Karpas-422 (cell line): ENCODE data around the gene MLPH. TPM values are rescaled to one million over a fixed set of nuclear protein-coding genes. Genes with fewer than 3 reads are reported as not detected.

Experiments used
- DNase-seq: peaks from one replicate; pipeline ENCODE4 v3.0.0-alpha.2; 2015
- H2AFZ ChIP-seq: fragments of 200-600 bp; sonication (generic); 2 replicates; pipeline ENCODE4 v1.6.1; 2014; ENCODE audit warnings: antibody characterized with exemption, low read length, mixed read lengths
- H3K27ac ChIP-seq: fragments of 200-600 bp; sonication (generic); 2 replicates; pipeline ENCODE4 v1.5.1; 2014; ENCODE audit warnings: mild to moderate bottlenecking, low read length, moderate library complexity
- H3K27me3 ChIP-seq: fragments of 200-600 bp; sonication (generic); 2 replicates; pipeline ENCODE4 v1.6.1; 2014; ENCODE audit warnings: low read length, mixed read lengths
- H3K36me3 ChIP-seq: fragments of 200-600 bp; sonication (generic); 2 replicates; pipeline ENCODE4 v1.6.1; 2014; ENCODE audit warnings: low read length, mixed read lengths; ENCODE audit not compliant: insufficient read depth
- H3K4me1 ChIP-seq: fragments of 200-600 bp; sonication (generic); 2 replicates; pipeline ENCODE4 v1.6.1; 2014; ENCODE audit warnings: mild to moderate bottlenecking, low read length, mixed read lengths
- H3K4me2 ChIP-seq: fragments of 200-600 bp; sonication (generic); 2 replicates; pipeline ENCODE4 v1.6.1; 2014; ENCODE audit warnings: low read length, low read depth, mild to moderate bottlenecking; ENCODE audit not compliant: poor library complexity, severe bottlenecking
- H3K4me3 ChIP-seq: fragments of 200-600 bp; sonication (generic); 2 replicates; pipeline ENCODE4 v1.5.1; 2014; ENCODE audit warnings: mild to moderate bottlenecking, antibody characterized with exemption, low read length, mixed read lengths
- H3K79me2 ChIP-seq: fragments of 200-600 bp; sonication (generic); 2 replicates; pipeline ENCODE4 v1.6.1; 2014; ENCODE audit warnings: mild to moderate bottlenecking, low read length, mixed read lengths
- H3K9ac ChIP-seq: fragments of 200-600 bp; sonication (generic); 2 replicates; pipeline ENCODE4 v1.6.0; 2014; ENCODE audit warnings: low read length
- H3K9me2 ChIP-seq: fragments of 200-600 bp; sonication (generic), shearing (Covaris generic); replicated peaks from 2 replicates; pipeline ENCODE4 v1.6.0; 2014; ENCODE audit warnings: mild to moderate bottlenecking, low read length, moderate library complexity; ENCODE audit not compliant: insufficient read depth
- H3K9me3 ChIP-seq: fragments of 300-700, 200-600 bp; sonication (generic); 2 replicates; pipeline ENCODE4 v1.6.1; 2014; ENCODE audit warnings: low read length, mixed read lengths
- H4K20me1 ChIP-seq: fragments of 200-600 bp; sonication (generic); 2 replicates; pipeline ENCODE4 v1.6.1; 2014; ENCODE audit warnings: mild to moderate bottlenecking, antibody characterized with exemption, low read length, low read depth; ENCODE audit not compliant: insufficient read depth
- total RNA-seq: library from RNA; depleted of rRNA; stranded (reverse); fragments of >200 nt; shearing (Covaris generic); gene quantifications from 2 replicates; pipeline ENCODE4 v1.2.3, GENCODE V29; 2014; ENCODE audit warnings: low replicate concordance; rRNA removed

Gene MLPH
- not detected in 2 replicates for total RNA-seq

GRCh38 chr2:237486819-237487448, at the start of gene MLPH:
MLPH (plus strand) TSS chr2:237487251; CDS start chr2:237493427, 6,176 bp downstream.
- no peaks in the 10 kb centered on the region for H3K36me3 ChIP-seq
- H3K27ac ChIP-seq, result no peak within 1 kb of the TSS
- H2AFZ ChIP-seq, result no peak within 1 kb of the TSS
- H3K9me3 ChIP-seq, result peaks cover 10% of the 10 kb centered on the region; the same call in 1 of the 2 replicates
- no peak for DNase-seq
- H3K4me1 ChIP-seq, result no peaks in the 10 kb centered on the region
- H3K9ac ChIP-seq, result no peak within 1 kb of the TSS
- H3K9me2 ChIP-seq, result no peaks in the 10 kb centered on the region
- no peaks in the 10 kb centered on the region for H4K20me1 ChIP-seq
- no peaks in the 10 kb centered on the region for H3K27me3 ChIP-seq
- H3K79me2 ChIP-seq, result no peaks in the 10 kb centered on the region
- H3K4me3 ChIP-seq, result no peak within 1 kb of the TSS
- no peak within 1 kb of the TSS for H3K4me2 ChIP-seq

- H3K4me3 ChIP-seq, result no peak overlapping the region
Observed at GRCh38 chr2:237437566-237437965, 49.5 kb upstream of the MLPH start.

GRCh38 chr2:237438080-237438940, 48.7 kb upstream of the MLPH start:
- Histone ChIP-seq H3K9me3 (no peaks in the 10 kb centered on the region), H3K4me1 (no peaks in the 10 kb centered on the region), H3K79me2 (no peaks in the 10 kb centered on the region), H3K27me3 (no peaks in the 10 kb centered on the region), H3K9me2 (no peaks in the 10 kb centered on the region), H2AFZ (no peak overlapping the region), H3K36me3 (no peaks in the 10 kb centered on the region), H3K9ac (no peak overlapping the region), H3K4me3 (no peak overlapping the region), H4K20me1 (no peaks in the 10 kb centered on the region), H3K27ac (no peak overlapping the region), H3K4me2 (no peak overlapping the region)
- peak; percentile 23 for DNase-seq

More at GRCh38 chr2:237437566-237437965, 49.5 kb upstream of the MLPH start:
- Histone ChIP-seq H3K27me3 (no peaks in the 10 kb centered on the region), H3K4me2 (no peak overlapping the region), H3K9me2 (no peaks in the 10 kb centered on the region), H3K79me2 (no peaks in the 10 kb centered on the region), H3K9ac (no peak overlapping the region), H3K9me3 (no peaks in the 10 kb centered on the region), H3K27ac (no peak overlapping the region), H3K36me3 (no peaks in the 10 kb centered on the region), H3K4me1 (no peaks in the 10 kb centered on the region), H4K20me1 (no peaks in the 10 kb centered on the region), H2AFZ (no peak overlapping the region)
- DNase-seq, result peak; percentile 21

- H4K20me1 ChIP-seq, result no peaks in the 10 kb centered on the region
- no peaks in the 10 kb centered on the region for H3K4me1 ChIP-seq
- H3K9me2 ChIP-seq, result no peaks in the 10 kb centered on the region
- no peak for DNase-seq
- H3K4me3 ChIP-seq, result no peak overlapping the region
- H3K27me3 ChIP-seq, result no peaks in the 10 kb centered on the region
- H2AFZ ChIP-seq, result no peak overlapping the region
- no peaks in the 10 kb centered on the region for H3K9me3 ChIP-seq
- no peak overlapping the region for H3K4me2 ChIP-seq
- H3K27ac ChIP-seq, result no peak overlapping the region
- H3K79me2 ChIP-seq, result no peaks in the 10 kb centered on the region
- no peak overlapping the region for H3K9ac ChIP-seq
- no peaks in the 10 kb centered on the region for H3K36me3 ChIP-seq
Observed at GRCh38 chr2:237440819-237441281, 46.2 kb upstream of the MLPH start.

GRCh38 chr2:237441605-237442274, 45.3 kb upstream of the MLPH start:
- H3K79me2 ChIP-seq, result no peaks in the 10 kb centered on the region
- no peak overlapping the region for H3K4me3 ChIP-seq
- no peaks in the 10 kb centered on the region for H3K36me3 ChIP-seq
- H4K20me1 ChIP-seq, result no peaks in the 10 kb centered on the region
- no peaks in the 10 kb centered on the region for H3K4me1 ChIP-seq
- no peak overlapping the region for H3K27ac ChIP-seq
- DNase-seq, result no peak
- H3K9me2 ChIP-seq, result no peaks in the 10 kb centered on the region
- no peak overlapping the region for H3K4me2 ChIP-seq
- H3K27me3 ChIP-seq, result no peaks in the 10 kb centered on the region
- no peak overlapping the region for H2AFZ ChIP-seq
- no peaks in the 10 kb centered on the region for H3K9me3 ChIP-seq
- no peak overlapping the region for H3K9ac ChIP-seq

- Histone ChIP-seq H2AFZ (no peak overlapping the region), H3K79me2 (no peaks in the 10 kb centered on the region), H3K27me3 (no peaks in the 10 kb centered on the region), H3K4me1 (no peaks in the 10 kb centered on the region), H3K9ac (no peak overlapping the region), H4K20me1 (no peaks in the 10 kb centered on the region), H3K36me3 (no peaks in the 10 kb centered on the region), H3K9me2 (no peaks in the 10 kb centered on the region), H3K4me3 (no peak overlapping the region), H3K9me3 (no peaks in the 10 kb centered on the region), H3K4me2 (no peak overlapping the region), H3K27ac (no peak overlapping the region)
- DNase-seq, result no peak
Observed at GRCh38 chr2:237444071-237444470, 43.0 kb upstream of the MLPH start.

- Histone ChIP-seq H3K27ac (no peak overlapping the region), H3K9me3 (no peaks in the 10 kb centered on the region), H3K4me2 (no peak overlapping the region), H3K9me2 (no peaks in the 10 kb centered on the region), H3K9ac (no peak overlapping the region), H2AFZ (no peak overlapping the region), H3K36me3 (no peaks in the 10 kb centered on the region), H3K79me2 (no peaks in the 10 kb centered on the region), H3K4me1 (no peaks in the 10 kb centered on the region), H4K20me1 (no peaks in the 10 kb centered on the region), H3K4me3 (no peak overlapping the region), H3K27me3 (no peaks in the 10 kb centered on the region)
- no peak for DNase-seq
Observed at GRCh38 chr2:237445611-237446337, 41.3 kb upstream of the MLPH start.
